ENCODE data around the gene STIMATE.

DNA sequence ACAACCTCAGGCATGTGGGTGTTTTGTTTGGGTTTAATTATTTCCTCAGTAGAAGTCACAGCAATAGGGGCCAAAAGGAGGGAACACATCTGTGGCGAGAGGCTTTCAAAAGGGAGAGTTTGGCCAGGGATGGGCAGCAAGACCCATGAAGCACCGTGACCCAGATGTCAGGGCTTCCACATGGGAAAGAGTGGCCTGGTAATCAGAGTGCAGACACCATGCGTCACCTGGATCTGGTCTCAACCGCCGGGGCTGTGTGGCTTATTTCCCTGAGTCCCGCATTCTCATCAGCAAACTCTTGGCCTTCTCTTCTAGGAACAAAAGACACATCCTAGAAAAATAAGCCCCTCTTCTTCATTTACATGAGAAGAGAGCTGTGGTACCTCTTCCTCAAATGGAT, 50.1 kb downstream of the STIMATE start:
- no peak for TF ChIP-seq CTCF (IDR thresholded peaks at IDR 0.05; ENCODE audit: low read depth, low read length)
- no peak for TF ChIP-seq POLR2A (IDR thresholded peaks at IDR 0.05; ENCODE audit: extremely low read depth, insufficient read length)

All from NB4 (cell line).